ENCODE data around the gene BICRAL.
"Not testable (repeated sequence)": the region's sequence is repeated elsewhere in the genome, so short reads cannot be mapped to it uniquely, and the experiment has no call there.

Gene BICRAL

GRCh38 chr6:42781796-42782688, at the start of gene BICRAL:
TSS of gene BICRAL (plus strand) at chr6:42782052. CDS start at chr6:42822023, 39,971 bp downstream.
- peak; percentile 71 to 77 for DNase-seq (ENCODE audit: low read depth in 2 of 2)

GRCh38 chr6:42733867-42734481, 47.9 kb upstream of the BICRAL start:
- not testable (repeated sequence) for DNase-seq (ENCODE audit: low read depth in 2 of 2)

- no peak for DNase-seq (ENCODE audit: low read depth in 2 of 2)
Observed at GRCh38 chr6:42735976-42736375, 45.9 kb upstream of the BICRAL start.

- no peak for DNase-seq (ENCODE audit: low read depth in 2 of 2)
Observed at GRCh38 chr6:42740725-42741124, 41.1 kb upstream of the BICRAL start.

GRCh38 chr6:42742116-42742894, 39.5 kb upstream of the BICRAL start:
- peak; percentile 47 for DNase-seq (ENCODE audit: low read depth in 2 of 2)

- DNase-seq (ENCODE audit: low read depth in 2 of 2): no peak
Observed at GRCh38 chr6:42744351-42744893, 37.4 kb upstream of the BICRAL start.

GRCh38 chr6:42745083-42745639, 36.7 kb upstream of the BICRAL start:
- DNase-seq (ENCODE audit: low read depth in 2 of 2): no peak

- peak; percentile 97 to 98 for DNase-seq (ENCODE audit: low read depth in 2 of 2)
Observed at GRCh38 chr6:42745640-42746462, 36.0 kb upstream of the BICRAL start, which contains the start of gene TBCC. TSS of gene TBCC (minus strand) at chr6:42746103. CDS start at chr6:42746073, 30 bp downstream.

- DNase-seq (ENCODE audit: low read depth in 2 of 2): peak; percentile 79 to 86
Observed at GRCh38 chr6:42746463-42747391, 35.1 kb upstream of the BICRAL start.

- DNase-seq (ENCODE audit: low read depth in 2 of 2): no peak
Observed at GRCh38 chr6:42748203-42748898, 33.5 kb upstream of the BICRAL start.

- DNase-seq (ENCODE audit: low read depth in 2 of 2): no peak
Observed at GRCh38 chr6:42751055-42751454, 30.8 kb upstream of the BICRAL start.

- no peak for DNase-seq (ENCODE audit: low read depth in 2 of 2)
Observed at GRCh38 chr6:42754759-42755158, 27.1 kb upstream of the BICRAL start.

- no peak for DNase-seq (ENCODE audit: low read depth in 2 of 2)
Observed at GRCh38 chr6:42756722-42757121, 25.1 kb upstream of the BICRAL start.

GRCh38 chr6:42758756-42759430, 23.0 kb upstream of the BICRAL start:
- no peak for DNase-seq (ENCODE audit: low read depth in 2 of 2)

- DNase-seq (ENCODE audit: low read depth in 2 of 2): no peak
Observed at GRCh38 chr6:42761287-42762067, 20.4 kb upstream of the BICRAL start.

GRCh38 chr6:42762426-42762859, 19.4 kb upstream of the BICRAL start:
- no peak for DNase-seq (ENCODE audit: low read depth in 2 of 2)

GRCh38 chr6:42762950-42763349, 18.9 kb upstream of the BICRAL start:
- DNase-seq (ENCODE audit: low read depth in 2 of 2): no peak
